SK-N-SH (cell line): ENCODE results near the gene AP1M1. TPM values are rescaled to one million over a fixed set of nuclear protein-coding genes. Genes with fewer than 3 reads are reported as not detected.

Experiments used
- CTCF ChIA-PET: fragments of 300-600, 350-600 bp; formaldehyde crosslinking; extraction: SDS; loops from one replicate; lab custom pipeline; 2021; lab: Yijun Ruan, JAX
- POLR2A ChIA-PET: fragments of 350-600 bp; sonication (Branson Sonifier 250); formaldehyde crosslinking; extraction: SDS; loops from one replicate; lab custom pipeline; 2020; ENCODE audit warnings: antibody characterized with exemption, inconsistent platforms; lab: Yijun Ruan, JAX
- DNase-seq: peaks from one replicate; pipeline ENCODE4 v3.0.0; 2012
- H2AFZ ChIP-seq: fragments of 200-600 bp; sonication (generic); 2 replicates; pipeline ENCODE4 v1.8.1; 2016; ENCODE audit warnings: antibody characterized with exemption, mild to moderate bottlenecking, low read depth
- H3F3A ChIP-seq: fragments of 200-600 bp; sonication (generic); replicated peaks from 2 replicates; pipeline ENCODE3; 2016; ENCODE audit warnings: antibody characterized with exemption, mild to moderate bottlenecking; ENCODE audit not compliant: insufficient read depth
- H3K27ac ChIP-seq, 2 experiments: fragments of 200-500 bp in 1 of 2; fragments of 200-600 bp in 1 of 2; sonication (Bioruptor generic) in 1 of 2; sonication (generic), shearing (Covaris generic) in 1 of 2; 2 replicates each; pipeline versions ENCODE4 v1.5.1 to v1.6.1; 2014 to 2016; ENCODE audit warnings: low read depth in 2 of 2, inconsistent platforms in 1 of 2, low read length in 1 of 2, mild to moderate bottlenecking in 1 of 2, mixed read lengths in 1 of 2
- H3K27me3 ChIP-seq: fragments of 200-600 bp; sonication (generic), shearing (Covaris generic); 2 replicates; pipeline ENCODE4 v1.6.1; 2016; ENCODE audit warnings: mixed run types; ENCODE audit not compliant: insufficient read depth
- H3K36me3 ChIP-seq, 2 experiments: fragments of 200-500 bp in 1 of 2; fragments of 200-600 bp in 1 of 2; sonication (Bioruptor generic) in 1 of 2; sonication (generic) in 1 of 2; replicated peaks in 1 of 2; 2 replicates each; pipeline versions ENCODE3 to v1.5.1; 2014 to 2016; ENCODE audit warnings: low read length in 1 of 2, mild to moderate bottlenecking in 1 of 2; ENCODE audit not compliant: insufficient read depth in 2 of 2, control insufficient read depth in 1 of 2
- H3K4me1 ChIP-seq, 2 experiments: fragments of 200-500 bp in 1 of 2; fragments of 200-600 bp in 1 of 2; sonication (Bioruptor generic) in 1 of 2; sonication (generic), shearing (Covaris generic) in 1 of 2; 2 replicates each; pipeline versions ENCODE4 v1.5.1 to v1.6.1; 2014 to 2016; ENCODE audit warnings: low read depth in 1 of 2, low read length in 1 of 2, mixed run types in 1 of 2; ENCODE audit not compliant: insufficient read depth in 2 of 2, control insufficient read depth in 1 of 2
- H3K4me2 ChIP-seq: fragments of 200-600 bp; sonication (generic), shearing (Covaris generic); 2 replicates; pipeline ENCODE4 v1.6.1; 2017; ENCODE audit warnings: mixed run types
- H3K4me3 ChIP-seq, 2 experiments: fragments of 200-500 bp in 1 of 2; fragments of 200-600 bp in 1 of 2; sonication (Bioruptor generic) in 1 of 2; sonication (generic), shearing (Covaris generic) in 1 of 2; 2 replicates each; pipeline versions ENCODE4 v1.5.1 to v1.8.1; 2014 to 2016; ENCODE audit warnings: low read depth in 2 of 2, inconsistent platforms in 1 of 2, low read length in 1 of 2, mild to moderate bottlenecking in 1 of 2, mixed read lengths in 1 of 2, moderate library complexity in 1 of 2
- H3K79me2 ChIP-seq: fragments of 200-600 bp; sonication (generic); 2 replicates; pipeline ENCODE4 v1.8.1; 2017; ENCODE audit warnings: mild to moderate bottlenecking; ENCODE audit not compliant: insufficient read depth
- H3K9ac ChIP-seq: fragments of 200-600 bp; sonication (generic); 2 replicates; pipeline ENCODE4 v1.6.1; 2017; ENCODE audit warnings: mixed run types
- H3K9me2 ChIP-seq: fragments of 200-600 bp; sonication (generic); 2 replicates; pipeline ENCODE4 v1.6.1; 2017; ENCODE audit warnings: mixed run types
- H3K9me3 ChIP-seq: fragments of 200-600 bp; sonication (generic); 2 replicates; pipeline ENCODE4 v1.6.1; 2017; ENCODE audit warnings: mixed run types, mild to moderate bottlenecking, moderate library complexity
- H4K20me1 ChIP-seq: fragments of 200-600 bp; sonication (generic); 2 replicates; pipeline ENCODE4 v1.6.1; 2017; ENCODE audit warnings: mild to moderate bottlenecking, mixed run types; ENCODE audit not compliant: insufficient read depth
- CHD2 ChIP-seq: fragments of 150-350 bp; IDR thresholded peaks from 2 replicates; pipeline ENCODE4 v1.6.1; 2018; ENCODE audit warnings: low read length; ENCODE audit not compliant: partially characterized antibody
- ELF1 ChIP-seq: IDR thresholded peaks from 2 replicates; pipeline ENCODE4 v1.4.0; 2012
- EP300 ChIP-seq, 2 experiments: IDR thresholded peaks; 2 replicates each; pipeline versions ENCODE4 v1.4.0 to v1.6.1; 2012; ENCODE audit warnings: borderline replicate concordance in 1 of 2, low read depth in 1 of 2, low read length in 1 of 2
- EZH2phosphoT487 ChIP-seq: fragments of 200-600 bp; sonication (generic); IDR thresholded peaks from 2 replicates; pipeline ENCODE4 v1.6.1; 2017; ENCODE audit warnings: low read depth, mixed run types, mild to moderate bottlenecking, antibody characterized with exemption, moderate library complexity, borderline replicate concordance
- FOXJ3 ChIP-seq: sonication (generic); formaldehyde crosslinking; IDR thresholded peaks from 2 replicates; pipeline ENCODE4 v1.5.1; 2020; ENCODE audit warnings: mild to moderate bottlenecking, missing genetic modification reagents
- FOXM1 ChIP-seq: IDR thresholded peaks from 2 replicates; pipeline ENCODE4 v1.4.0; 2012; ENCODE audit warnings: low read depth, mild to moderate bottlenecking
- GABPA ChIP-seq: IDR thresholded peaks from 2 replicates; pipeline ENCODE4 v1.4.0; 2012; ENCODE audit warnings: low read depth, mild to moderate bottlenecking
- MXI1 ChIP-seq: IDR thresholded peaks from 2 replicates; pipeline ENCODE4 v1.6.1; 2012; ENCODE audit warnings: mild to moderate bottlenecking, low read depth, low read length, improper control_type of control experiment
- RFX5 ChIP-seq: IDR thresholded peaks from 2 replicates; pipeline ENCODE4 v1.6.1; 2012; ENCODE audit warnings: mild to moderate bottlenecking, improper control_type of control experiment, low read length
- TEAD4 ChIP-seq: IDR thresholded peaks from 2 replicates; pipeline ENCODE4 v1.4.0; 2012; ENCODE audit warnings: mild to moderate bottlenecking, borderline replicate concordance; ENCODE audit not compliant: insufficient read depth
- WGBS: methylation state at CpG from one replicate; pipeline ENCODE4 v1.1.6; 2017; ENCODE audit warnings: low lambda C conversion rate; 5-methylcytosine and 5-hydroxymethylcytosine counted together
- polyA plus RNA-seq, 3 experiments: library from polyadenylated mRNA; depleted of rRNA; stranded (reverse); fragments of >200 nt; gene quantifications; 2 replicates each; pipeline ENCODE4 v1.2.3, GENCODE V29; 2012
- TF ChIP-seq, protein P1 (sequence below): IDR thresholded peaks from 2 replicates; pipeline ENCODE4; 2012
- TF ChIP-seq, protein P2 (sequence below): fragments of 200-600 bp; sonication (generic); IDR thresholded peaks from 2 replicates; pipeline ENCODE4 v1.6.1; 2017; ENCODE audit warnings: antibody characterized with exemption, mild to moderate bottlenecking, moderate library complexity
- TF ChIP-seq, protein P3 (sequence below): IDR thresholded peaks from 2 replicates; pipeline ENCODE4 v1.4.0; 2012; ENCODE audit warnings: low read depth
- TF ChIP-seq, protein P4 (sequence below): IDR thresholded peaks from 2 replicates; pipeline ENCODE4 v1.4.0; 2012; ENCODE audit warnings: low read depth, borderline replicate concordance
- TF ChIP-seq, protein P5 (sequence below): IDR thresholded peaks from 2 replicates; pipeline ENCODE4 v1.6.1; 2012; ENCODE audit warnings: mild to moderate bottlenecking, low read depth, low read length, moderate library complexity

Gene AP1M1
- polyA plus RNA-seq, 1 of the 3 experiments (the other 2 are of a cell fraction) = 133 TPM

DNA sequence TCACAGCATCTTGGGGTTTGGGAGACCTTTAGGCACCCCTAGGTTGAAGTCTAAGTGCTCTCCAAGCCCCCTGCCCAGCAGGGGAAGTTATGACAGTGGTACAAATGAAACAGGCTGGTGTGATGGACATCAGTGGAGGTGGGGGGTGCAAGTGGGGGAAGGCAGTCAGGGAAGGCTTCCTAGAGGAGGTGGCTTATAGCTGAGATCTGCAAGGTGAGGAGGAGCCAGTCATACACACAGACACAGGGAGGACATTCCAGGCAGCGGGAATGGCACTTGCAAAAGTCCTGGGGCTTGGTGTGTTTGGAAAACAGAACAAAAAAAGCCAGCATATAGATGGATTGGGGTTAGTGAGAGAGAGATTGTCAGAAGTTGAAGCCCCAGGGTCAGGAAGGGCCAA is 42.6 kb upstream of the AP1M1 start:
- no peak overlapping the region for H3K27ac ChIP-seq
- no peak for DNase-seq
- TF ChIP-seq FOXM1 (no peak), EP300 (IDR thresholded peaks at IDR 0.05; ENCODE audit: borderline replicate concordance in 1 of 2, low read depth in 1 of 2, low read length in 1 of 2) (no peak), FOXJ3 (CRISPR knock-in tag) (no peak)
- TF ChIP-seq, protein P1, sequence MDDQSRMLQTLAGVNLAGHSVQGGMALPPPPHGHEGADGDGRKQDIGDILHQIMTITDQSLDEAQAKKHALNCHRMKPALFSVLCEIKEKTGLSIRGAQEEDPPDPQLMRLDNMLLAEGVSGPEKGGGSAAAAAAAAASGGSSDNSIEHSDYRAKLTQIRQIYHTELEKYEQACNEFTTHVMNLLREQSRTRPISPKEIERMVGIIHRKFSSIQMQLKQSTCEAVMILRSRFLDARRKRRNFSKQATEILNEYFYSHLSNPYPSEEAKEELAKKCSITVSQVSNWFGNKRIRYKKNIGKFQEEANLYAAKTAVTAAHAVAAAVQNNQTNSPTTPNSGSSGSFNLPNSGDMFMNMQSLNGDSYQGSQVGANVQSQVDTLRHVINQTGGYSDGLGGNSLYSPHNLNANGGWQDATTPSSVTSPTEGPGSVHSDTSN = no peak
- TF ChIP-seq, all 33 proteins: peak for 0
- H3K4me2 ChIP-seq = no peak overlapping the region
- no peak overlapping the region for H2AFZ ChIP-seq
- no peaks in the 10 kb centered on the region for H3F3A ChIP-seq
- no peaks in the 10 kb centered on the region; the same call in 1 of the 2 replicates for H3K27me3 ChIP-seq
- H3K4me3 ChIP-seq = no peak overlapping the region
- ChIA-PET POLR2A (no interaction called here), CTCF (interaction anchor here (0.7 kb wide), 1 partner anchor 81 kb away, joined by 3 read pairs; no protein-coding TSS in a partner anchor)
- no peaks in the 10 kb centered on the region for H3K4me1 ChIP-seq
- H3K9me2 ChIP-seq = no peaks in the 10 kb centered on the region
- 25% methylated on average over 1 of the region's 1 CpG for WGBS
- H3K79me2 ChIP-seq = no peaks in the 10 kb centered on the region
- H3K36me3 ChIP-seq = no peaks in the 10 kb centered on the region
- no peaks in the 10 kb centered on the region for H3K9me3 ChIP-seq
- H3K9ac ChIP-seq = no peak overlapping the region
- H4K20me1 ChIP-seq = no peaks in the 10 kb centered on the region

DNA sequence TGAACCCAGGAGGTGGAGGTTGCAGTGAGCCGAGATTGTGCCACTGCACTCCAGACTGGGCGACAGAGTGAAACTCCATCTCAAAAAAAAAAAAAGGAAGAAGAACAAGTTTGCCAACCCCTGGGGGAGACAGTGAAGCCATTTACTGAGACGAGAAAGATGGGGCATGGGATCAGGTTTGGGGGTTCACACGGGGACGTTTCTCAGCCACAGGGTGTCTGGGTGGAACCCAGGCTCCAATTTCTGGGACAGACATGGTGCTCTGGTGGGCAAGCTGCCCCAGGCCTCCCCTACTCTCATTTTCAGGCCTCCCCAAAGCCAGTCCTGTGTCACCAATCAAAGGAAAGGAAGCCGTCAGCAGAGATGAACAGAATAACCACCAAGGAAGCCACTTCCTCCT is 40.8 kb upstream of the AP1M1 start:
- ChIA-PET CTCF (no interaction called here), POLR2A (no interaction called here)
- no peaks in the 10 kb centered on the region for H3K36me3 ChIP-seq
- TF ChIP-seq, protein P2, sequence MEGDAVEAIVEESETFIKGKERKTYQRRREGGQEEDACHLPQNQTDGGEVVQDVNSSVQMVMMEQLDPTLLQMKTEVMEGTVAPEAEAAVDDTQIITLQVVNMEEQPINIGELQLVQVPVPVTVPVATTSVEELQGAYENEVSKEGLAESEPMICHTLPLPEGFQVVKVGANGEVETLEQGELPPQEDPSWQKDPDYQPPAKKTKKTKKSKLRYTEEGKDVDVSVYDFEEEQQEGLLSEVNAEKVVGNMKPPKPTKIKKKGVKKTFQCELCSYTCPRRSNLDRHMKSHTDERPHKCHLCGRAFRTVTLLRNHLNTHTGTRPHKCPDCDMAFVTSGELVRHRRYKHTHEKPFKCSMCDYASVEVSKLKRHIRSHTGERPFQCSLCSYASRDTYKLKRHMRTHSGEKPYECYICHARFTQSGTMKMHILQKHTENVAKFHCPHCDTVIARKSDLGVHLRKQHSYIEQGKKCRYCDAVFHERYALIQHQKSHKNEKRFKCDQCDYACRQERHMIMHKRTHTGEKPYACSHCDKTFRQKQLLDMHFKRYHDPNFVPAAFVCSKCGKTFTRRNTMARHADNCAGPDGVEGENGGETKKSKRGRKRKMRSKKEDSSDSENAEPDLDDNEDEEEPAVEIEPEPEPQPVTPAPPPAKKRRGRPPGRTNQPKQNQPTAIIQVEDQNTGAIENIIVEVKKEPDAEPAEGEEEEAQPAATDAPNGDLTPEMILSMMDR = no peak
- TF ChIP-seq CHD2 (no peak), ELF1 (no peak), RFX5 (no peak), EZH2phosphoT487 (no peak), TEAD4 (no peak), GABPA (no peak), MXI1 (no peak)
- TF ChIP-seq, protein P3, sequence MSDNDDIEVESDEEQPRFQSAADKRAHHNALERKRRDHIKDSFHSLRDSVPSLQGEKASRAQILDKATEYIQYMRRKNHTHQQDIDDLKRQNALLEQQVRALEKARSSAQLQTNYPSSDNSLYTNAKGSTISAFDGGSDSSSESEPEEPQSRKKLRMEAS = no peak
- TF ChIP-seq, protein P4, sequence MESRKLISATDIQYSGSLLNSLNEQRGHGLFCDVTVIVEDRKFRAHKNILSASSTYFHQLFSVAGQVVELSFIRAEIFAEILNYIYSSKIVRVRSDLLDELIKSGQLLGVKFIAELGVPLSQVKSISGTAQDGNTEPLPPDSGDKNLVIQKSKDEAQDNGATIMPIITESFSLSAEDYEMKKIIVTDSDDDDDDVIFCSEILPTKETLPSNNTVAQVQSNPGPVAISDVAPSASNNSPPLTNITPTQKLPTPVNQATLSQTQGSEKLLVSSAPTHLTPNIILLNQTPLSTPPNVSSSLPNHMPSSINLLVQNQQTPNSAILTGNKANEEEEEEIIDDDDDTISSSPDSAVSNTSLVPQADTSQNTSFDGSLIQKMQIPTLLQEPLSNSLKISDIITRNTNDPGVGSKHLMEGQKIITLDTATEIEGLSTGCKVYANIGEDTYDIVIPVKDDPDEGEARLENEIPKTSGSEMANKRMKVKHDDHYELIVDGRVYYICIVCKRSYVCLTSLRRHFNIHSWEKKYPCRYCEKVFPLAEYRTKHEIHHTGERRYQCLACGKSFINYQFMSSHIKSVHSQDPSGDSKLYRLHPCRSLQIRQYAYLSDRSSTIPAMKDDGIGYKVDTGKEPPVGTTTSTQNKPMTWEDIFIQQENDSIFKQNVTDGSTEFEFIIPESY = no peak
- TF ChIP-seq, protein P5, sequence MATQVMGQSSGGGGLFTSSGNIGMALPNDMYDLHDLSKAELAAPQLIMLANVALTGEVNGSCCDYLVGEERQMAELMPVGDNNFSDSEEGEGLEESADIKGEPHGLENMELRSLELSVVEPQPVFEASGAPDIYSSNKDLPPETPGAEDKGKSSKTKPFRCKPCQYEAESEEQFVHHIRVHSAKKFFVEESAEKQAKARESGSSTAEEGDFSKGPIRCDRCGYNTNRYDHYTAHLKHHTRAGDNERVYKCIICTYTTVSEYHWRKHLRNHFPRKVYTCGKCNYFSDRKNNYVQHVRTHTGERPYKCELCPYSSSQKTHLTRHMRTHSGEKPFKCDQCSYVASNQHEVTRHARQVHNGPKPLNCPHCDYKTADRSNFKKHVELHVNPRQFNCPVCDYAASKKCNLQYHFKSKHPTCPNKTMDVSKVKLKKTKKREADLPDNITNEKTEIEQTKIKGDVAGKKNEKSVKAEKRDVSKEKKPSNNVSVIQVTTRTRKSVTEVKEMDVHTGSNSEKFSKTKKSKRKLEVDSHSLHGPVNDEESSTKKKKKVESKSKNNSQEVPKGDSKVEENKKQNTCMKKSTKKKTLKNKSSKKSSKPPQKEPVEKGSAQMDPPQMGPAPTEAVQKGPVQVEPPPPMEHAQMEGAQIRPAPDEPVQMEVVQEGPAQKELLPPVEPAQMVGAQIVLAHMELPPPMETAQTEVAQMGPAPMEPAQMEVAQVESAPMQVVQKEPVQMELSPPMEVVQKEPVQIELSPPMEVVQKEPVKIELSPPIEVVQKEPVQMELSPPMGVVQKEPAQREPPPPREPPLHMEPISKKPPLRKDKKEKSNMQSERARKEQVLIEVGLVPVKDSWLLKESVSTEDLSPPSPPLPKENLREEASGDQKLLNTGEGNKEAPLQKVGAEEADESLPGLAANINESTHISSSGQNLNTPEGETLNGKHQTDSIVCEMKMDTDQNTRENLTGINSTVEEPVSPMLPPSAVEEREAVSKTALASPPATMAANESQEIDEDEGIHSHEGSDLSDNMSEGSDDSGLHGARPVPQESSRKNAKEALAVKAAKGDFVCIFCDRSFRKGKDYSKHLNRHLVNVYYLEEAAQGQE = no peak
- no peaks in the 10 kb centered on the region; the same call in 1 of the 2 replicates for H3K27me3 ChIP-seq
- no peak overlapping the region for H3K4me3 ChIP-seq
- H3K4me1 ChIP-seq = peaks cover 0 to 6% of the 10 kb centered on the region in 2 experiments; a peak in 1 of 4 replicates
- 45% methylated on average over 6 of the region's 6 CpGs for WGBS
- H3K4me2 ChIP-seq = no peak overlapping the region
- H3K9ac ChIP-seq = no peak overlapping the region
- H3K9me2 ChIP-seq = no peaks in the 10 kb centered on the region
- H3K79me2 ChIP-seq = no peaks in the 10 kb centered on the region
- DNase-seq = no peak
- no peaks in the 10 kb centered on the region for H3K9me3 ChIP-seq
- H2AFZ ChIP-seq = no peak overlapping the region
- H3K27ac ChIP-seq = no peak overlapping the region
- H3F3A ChIP-seq = peaks cover 8% of the 10 kb centered on the region
- no peaks in the 10 kb centered on the region for H4K20me1 ChIP-seq
